ENCODE data around the gene GOLPH3. TPM values are rescaled to one million over a fixed set of nuclear protein-coding genes. Genes with fewer than 3 reads are reported as not detected.

The GOLPH3 gene
- total and polyA plus RNA-seq, 2 of the 8 experiments (the other 6 are each of a cell fraction or from before 2014, with no cell fraction given): 53.7 to 93.6 TPM

GRCh38 chr5:32143617-32144377, 30.3 kb downstream of the GOLPH3 start:
- H3K4ac ChIP-seq (replicated peaks; ENCODE audit: insufficient read length, low read depth, low read length): no peak overlapping the region
- no peak overlapping the region for H3K18ac ChIP-seq (ENCODE audit: extremely low read depth, low read length)
- no peak overlapping the region for H2BK20ac ChIP-seq (ENCODE audit: low read length)
- no peak overlapping the region for H2BK12ac ChIP-seq (ENCODE audit: low read depth, low read length)
- no peak overlapping the region for H3K14ac ChIP-seq (ENCODE audit: insufficient read length)
- peaks cover 0 to 11% (median 3%) of the 10 kb centered on the region in 4 experiments; a peak in 3 of 8 replicates for H3K36me3 ChIP-seq (ENCODE audit: control insufficient read depth in 2 of 4, insufficient read depth in 4 of 4, low read length in 3 of 4)
- POLR2A ChIA-PET (ENCODE audit: partially characterized antibody): interaction anchor here (1.2 kb wide), 2 partner anchors 22 to 29 kb away, joined by 3 to 4 read pairs; no protein-coding TSS in a partner anchor
- no peak overlapping the region for H2AK5ac ChIP-seq (ENCODE audit: low read depth, low read length)
- H4K8ac ChIP-seq (ENCODE audit: extremely low read depth, insufficient read depth, low read length): no peak overlapping the region
- peaks cover 7 to 14% of the 10 kb centered on the region in 2 experiments for H4K20me1 ChIP-seq (replicated peaks in 1 of 2; ENCODE audit: control insufficient read depth in 1 of 2, insufficient read depth in 2 of 2, low read length in 2 of 2)
- H3K79me1 ChIP-seq (ENCODE audit: low read depth, low read length): no peaks in the 10 kb centered on the region
- H2BK15ac ChIP-seq (ENCODE audit: low read length): no peak overlapping the region
- H4K91ac ChIP-seq (replicated peaks; ENCODE audit: insufficient read length, low read length): no peak overlapping the region
- H3K23me2 ChIP-seq (ENCODE audit: low read depth, low read length): no peaks in the 10 kb centered on the region
- no peak for DNase-seq (ENCODE audit: low read depth in 1 of 2, low spot score in 2 of 2)
- no peak overlapping the region for H3K56ac ChIP-seq (replicated peaks; ENCODE audit: insufficient read length, low read depth, low read length)
- H3K23ac ChIP-seq (ENCODE audit: insufficient read length): no peak overlapping the region
- no peak overlapping the region for H2BK120ac ChIP-seq (replicated peaks; ENCODE audit: low read depth, low read length)
- no peak overlapping the region for H4K5ac ChIP-seq (ENCODE audit: insufficient read length, low read depth, low read length)
- no peak overlapping the region for H3K9ac ChIP-seq (replicated peaks in 1 of 4; ENCODE audit: extremely low read depth in 1 of 4, low read depth in 3 of 4, low read length in 3 of 4)
- H2BK5ac ChIP-seq (ENCODE audit: low read depth, low read length): no peak overlapping the region
- H3K4me2 ChIP-seq (ENCODE audit: insufficient read depth in 1 of 2, low read depth in 2 of 2, low read length in 2 of 2): no peak overlapping the region
- 94% methylated on average over 6 of the region's 6 CpGs; no CpG with 5 or more reads in 1 of the 2 experiments for WGBS, 2 experiments (ENCODE audit: extremely low coverage in 1 of 2, insufficient coverage in 1 of 2, insufficient read length in 1 of 2, insufficient replicate concordance in 2 of 2, low coverage in 1 of 2, low lambda C conversion rate in 2 of 2, missing lambda C conversion rate in 1 of 2)
- CTCF ChIA-PET (ENCODE audit: partially characterized antibody): interaction anchor here (0.8 kb wide), 1 partner anchor 85 kb away, joined by 4 read pairs; no protein-coding TSS in a partner anchor
- no peak overlapping the region for H3K27ac ChIP-seq (ENCODE audit: low read depth, low read length)
- peaks cover 1 to 81% of the 10 kb centered on the region in 2 experiments for H3K79me2 ChIP-seq (ENCODE audit: control insufficient read depth in 1 of 2, insufficient read depth in 2 of 2, low read length in 2 of 2)
- H2AFZ ChIP-seq (ENCODE audit: low read length): no peak overlapping the region
- H3K4me3 ChIP-seq (ENCODE audit: extremely low read depth in 1 of 4, insufficient read depth in 2 of 4, low read depth in 3 of 4, low read length in 4 of 4): no peak overlapping the region
- H3K9me3 ChIP-seq (ENCODE audit: insufficient read depth in 2 of 2, low read depth in 1 of 2, low read length in 1 of 2): peaks cover 0 to 6% of the 10 kb centered on the region in 2 experiments; a peak in 1 of 4 replicates
- no peak for FAIRE-seq
- peaks cover 0 to 1% (median 0%) of the 10 kb centered on the region in 4 experiments; a peak in 1 of 7 replicates for H3K27me3 ChIP-seq (replicated peaks in 1 of 4; ENCODE audit: control insufficient read depth in 3 of 4, extremely low read depth in 1 of 4, insufficient read depth in 3 of 4, low read length in 3 of 4)
- H3K4me1 ChIP-seq (replicated peaks in 1 of 4; ENCODE audit: control insufficient read depth in 3 of 4, insufficient read depth in 4 of 4, low read length in 3 of 4): no peaks in the 10 kb centered on the region

Data from H1 (cell line).